ENCODE measurements around the gene OPA1. TPM values are rescaled to one million over a fixed set of nuclear protein-coding genes. Genes with fewer than 3 reads are reported as not detected.

Gene OPA1
- total RNA-seq, 1 donor from 2014 or later = 133 TPM

GRCh38 chr3:193711166-193711485, 118.1 kb downstream of the OPA1 start:
- DNase-seq = no peak

- no peak for DNase-seq
These were observed 118.5 kb downstream of the OPA1 start for GRCh38 chr3:193711523-193711963.

- DNase-seq = no peak
These were observed 119.1 kb downstream of the OPA1 start for GRCh38 chr3:193711964-193712598.

GRCh38 chr3:193712938-193713337, 119.9 kb downstream of the OPA1 start:
- DNase-seq = no peak

GRCh38 chr3:193714523-193715137, 121.6 kb downstream of the OPA1 start:
- DNase-seq = no peak

GRCh38 chr3:193716150-193716549, 123.1 kb downstream of the OPA1 start:
- no peak for DNase-seq

- no peak for DNase-seq
These were observed 126.7 kb downstream of the OPA1 start for GRCh38 chr3:193719735-193720134.

GRCh38 chr3:193720169-193720568, 127.2 kb downstream of the OPA1 start:
- DNase-seq = no peak

GRCh38 chr3:193722566-193722965, 129.6 kb downstream of the OPA1 start:
- DNase-seq = no peak

GRCh38 chr3:193727089-193727488, 134.1 kb downstream of the OPA1 start:
- no peak for DNase-seq

- no peak for DNase-seq
These were observed 135.6 kb downstream of the OPA1 start for GRCh38 chr3:193728429-193729087.

GRCh38 chr3:193729088-193729465, 136.1 kb downstream of the OPA1 start:
- no peak for DNase-seq

GRCh38 chr3:193729601-193730000, 136.6 kb downstream of the OPA1 start:
- DNase-seq = no peak

- DNase-seq = no peak
These were observed 137.5 kb downstream of the OPA1 start for GRCh38 chr3:193730511-193730910.

GRCh38 chr3:193730976-193731375, 138.0 kb downstream of the OPA1 start:
- DNase-seq = no peak

- DNase-seq = no peak
These were observed 138.6 kb downstream of the OPA1 start for GRCh38 chr3:193731656-193732055.

GRCh38 chr3:193732391-193732790, 139.4 kb downstream of the OPA1 start:
- no peak for DNase-seq

GRCh38 chr3:193732827-193733226, 139.8 kb downstream of the OPA1 start:
- DNase-seq = no peak

- no peak for DNase-seq
These were observed 141.8 kb downstream of the OPA1 start for GRCh38 chr3:193734737-193735366.

GRCh38 chr3:193735850-193736249, 142.8 kb downstream of the OPA1 start:
- no peak for DNase-seq

- no peak for DNase-seq
These were observed 143.6 kb downstream of the OPA1 start for GRCh38 chr3:193736616-193737015.

- DNase-seq = no peak
These were observed 144.3 kb downstream of the OPA1 start for GRCh38 chr3:193737191-193737751.

GRCh38 chr3:193742628-193743027, 149.6 kb downstream of the OPA1 start:
- no peak for DNase-seq
